Neutrophil (primary cell): ENCODE data around the gene CHST8.

Experiments
- H3K27ac ChIP-seq: fragments of 200-600 bp; sonication (generic); 2 replicates; pipeline ENCODE4 v1.5.1; 2016; ENCODE audit warnings: mild to moderate bottlenecking, moderate library complexity
- H3K27me3 ChIP-seq: fragments of 200-600 bp; sonication (generic); 2 replicates; pipeline ENCODE4 v1.6.0; 2016; ENCODE audit warnings: mild to moderate bottlenecking
- H3K36me3 ChIP-seq: fragments of 200-600 bp; sonication (generic); 2 replicates; pipeline ENCODE4 v1.5.1; 2017
- H3K4me1 ChIP-seq, 2 experiments: fragments of 200-600 bp in 1 of 2; sonication (generic) in 1 of 2; 1 replicate in 1 of 2; 2 replicates in 1 of 2; pipeline versions ENCODE4 v1.5.1 to v1.6.1; 2013 to 2016; ENCODE audit warnings: low read depth in 1 of 2, low read length in 1 of 2, mild to moderate bottlenecking in 1 of 2, moderate library complexity in 1 of 2; ENCODE audit not compliant: control insufficient read depth in 1 of 2, insufficient read depth in 1 of 2
- H3K4me3 ChIP-seq, 2 experiments: fragments of 200-600 bp in 1 of 2; sonication (generic) in 1 of 2; 1 replicate in 1 of 2; 2 replicates in 1 of 2; pipeline ENCODE4 v1.5.1; 2013 to 2016; ENCODE audit warnings: low read depth in 1 of 2, low read length in 1 of 2, mild to moderate bottlenecking in 1 of 2, moderate library complexity in 1 of 2
- H3K9me3 ChIP-seq: fragments of 200-600 bp; sonication (generic); 2 replicates; pipeline ENCODE4 v1.5.1; 2016
- CTCF ChIP-seq: fragments of 200-600 bp; sonication (generic); IDR thresholded peaks from 2 replicates; pipeline ENCODE4 v1.5.1; 2016; ENCODE audit warnings: antibody characterized with exemption

CHST8 gene

GRCh38 chr19:33705860-33706259, 84.1 kb downstream of the CHST8 start:
- no peak for TF ChIP-seq CTCF
- H3K27ac ChIP-seq, result no peak overlapping the region

GRCh38 chr19:33706631-33707030, 84.9 kb downstream of the CHST8 start:
- H3K4me1 ChIP-seq, result no peaks in the 10 kb centered on the region
- no peak for TF ChIP-seq CTCF
- H3K27ac ChIP-seq, result no peak overlapping the region
- no peak overlapping the region for H3K4me3 ChIP-seq
- H3K27me3 ChIP-seq, result no peaks in the 10 kb centered on the region
- no peaks in the 10 kb centered on the region for H3K36me3 ChIP-seq
- no peaks in the 10 kb centered on the region for H3K9me3 ChIP-seq

More at GRCh38 chr19:33705860-33706259, 84.1 kb downstream of the CHST8 start:
- H3K9me3 ChIP-seq, result no peaks in the 10 kb centered on the region
- no peaks in the 10 kb centered on the region for H3K27me3 ChIP-seq
- H3K4me1 ChIP-seq, result no peaks in the 10 kb centered on the region
- no peaks in the 10 kb centered on the region for H3K36me3 ChIP-seq
- H3K4me3 ChIP-seq, result no peak overlapping the region

GRCh38 chr19:33712268-33712667, 90.5 kb downstream of the CHST8 start:
- no peak for TF ChIP-seq CTCF
- Histone ChIP-seq H3K27ac (no peak overlapping the region), H3K36me3 (no peaks in the 10 kb centered on the region), H3K4me3 (no peak overlapping the region), H3K27me3 (no peaks in the 10 kb centered on the region), H3K9me3 (no peaks in the 10 kb centered on the region), H3K4me1 (no peaks in the 10 kb centered on the region)

- Histone ChIP-seq H3K4me3 (no peak overlapping the region), H3K36me3 (no peaks in the 10 kb centered on the region), H3K4me1 (no peaks in the 10 kb centered on the region), H3K9me3 (no peaks in the 10 kb centered on the region), H3K27me3 (no peaks in the 10 kb centered on the region), H3K27ac (no peak overlapping the region)
- TF ChIP-seq CTCF, result no peak
These were observed 91.4 kb downstream of the CHST8 start for GRCh38 chr19:33713194-33713593.

GRCh38 chr19:33714149-33714548, 92.4 kb downstream of the CHST8 start:
- Histone ChIP-seq H3K36me3 (no peaks in the 10 kb centered on the region), H3K4me3 (no peak overlapping the region), H3K27ac (no peak overlapping the region), H3K9me3 (no peaks in the 10 kb centered on the region), H3K27me3 (no peaks in the 10 kb centered on the region), H3K4me1 (no peaks in the 10 kb centered on the region)
- no peak for TF ChIP-seq CTCF

- Histone ChIP-seq H3K4me1 (no peaks in the 10 kb centered on the region), H3K9me3 (no peaks in the 10 kb centered on the region), H3K36me3 (no peaks in the 10 kb centered on the region), H3K4me3 (no peak overlapping the region), H3K27me3 (no peaks in the 10 kb centered on the region), H3K27ac (no peak overlapping the region)
- no peak for TF ChIP-seq CTCF
These were observed 93.7 kb downstream of the CHST8 start for GRCh38 chr19:33715462-33715861.
